H1 (cell line): Measurements from ENCODE around the gene BRD9. TPM values are rescaled to one million over a fixed set of nuclear protein-coding genes. Genes with fewer than 3 reads are reported as not detected.

Experiments used
- CTCF ChIA-PET: fragments of 300-600 bp; sonication (Branson Sonifier 250); formaldehyde crosslinking; loops from one replicate; lab custom pipeline; 2021; ENCODE audit not compliant: partially characterized antibody; lab: Charles Lee
- POLR2A ChIA-PET: fragments of 300-600 bp; sonication (Branson Sonifier 250); formaldehyde crosslinking; loops from one replicate; lab custom pipeline; 2021; ENCODE audit warnings: inconsistent platforms; ENCODE audit not compliant: partially characterized antibody; lab: Charles Lee
- DNase-seq, 2 experiments: peaks; one replicate each; pipeline versions ENCODE4 v3.0.0 to v3.0.0-alpha.2; 2010 to 2022; ENCODE audit warnings: low spot score in 2 of 2, low read depth in 1 of 2, mixed read lengths in 1 of 2
- FAIRE-seq: peaks from 2 replicates; lab custom pipeline; 2011; peaks lifted over from hg19 to GRCh38; lab: Jason Lieb, UNC
- H2AFZ ChIP-seq: 2 replicates; pipeline ENCODE4 v1.8.1; 2012; ENCODE audit warnings: low read length, inconsistent platforms
- H2AK5ac ChIP-seq: 2 replicates; pipeline ENCODE4 v1.6.1; 2013; ENCODE audit warnings: low read depth, low read length
- H2BK120ac ChIP-seq: replicated peaks from 2 replicates; pipeline ENCODE3; 2013; ENCODE audit warnings: low read depth, low read length, inconsistent platforms
- H2BK12ac ChIP-seq: 2 replicates; pipeline ENCODE4 v1.6.1; 2013; ENCODE audit warnings: low read depth, low read length
- H2BK15ac ChIP-seq: 2 replicates; pipeline ENCODE4 v1.6.1; 2013; ENCODE audit warnings: low read length
- H2BK20ac ChIP-seq: 2 replicates; pipeline ENCODE4 v1.6.1; 2013; ENCODE audit warnings: low read length
- H2BK5ac ChIP-seq: 2 replicates; pipeline ENCODE4 v1.6.1; 2013; ENCODE audit warnings: low read depth, low read length
- H3K14ac ChIP-seq: 2 replicates; pipeline ENCODE4 v1.6.1; 2013; ENCODE audit warnings: inconsistent platforms; ENCODE audit not compliant: insufficient read length
- H3K18ac ChIP-seq: 2 replicates; pipeline ENCODE4 v1.6.1; 2013; ENCODE audit warnings: low read length; ENCODE audit errors: extremely low read depth
- H3K23ac ChIP-seq: 2 replicates; pipeline ENCODE4 v1.6.1; 2013; ENCODE audit warnings: inconsistent platforms; ENCODE audit not compliant: insufficient read length
- H3K23me2 ChIP-seq: 2 replicates; pipeline ENCODE4 v1.6.1; 2013; ENCODE audit warnings: low read depth, low read length
- H3K27ac ChIP-seq: 2 replicates; pipeline ENCODE4 v1.6.1; 2011; ENCODE audit warnings: low read depth, low read length, inconsistent platforms
- H3K27me3 ChIP-seq, 4 experiments: replicated peaks in 1 of 4; 1 replicate in 1 of 4; 2 replicates in 3 of 4; pipeline versions ENCODE4 v1.6.1 to v1.8.1; 2011 to 2013; ENCODE audit warnings: low read length in 3 of 4, mild to moderate bottlenecking in 3 of 4, inconsistent platforms in 2 of 4, mixed read lengths in 2 of 4, moderate library complexity in 1 of 4; ENCODE audit not compliant: control insufficient read depth in 3 of 4, insufficient read depth in 3 of 4; ENCODE audit errors: extremely low read depth in 1 of 4
- H3K36me3 ChIP-seq, 4 experiments: 2 replicates each; pipeline versions ENCODE4 v1.6.1 to v1.8.1; 2011 to 2013; ENCODE audit warnings: mild to moderate bottlenecking in 4 of 4, low read length in 3 of 4, moderate library complexity in 2 of 4, control low read depth in 1 of 4, inconsistent platforms in 1 of 4; ENCODE audit not compliant: insufficient read depth in 4 of 4, control insufficient read depth in 2 of 4
- H3K4ac ChIP-seq: replicated peaks from 2 replicates; pipeline ENCODE3; 2013; ENCODE audit warnings: low read length, low read depth, mixed read lengths, inconsistent platforms; ENCODE audit not compliant: insufficient read length
- H3K4me1 ChIP-seq, 4 experiments: replicated peaks in 1 of 4; 1 replicate in 1 of 4; 2 replicates in 3 of 4; pipeline versions ENCODE4 v1.6.1 to v1.8.1; 2011 to 2013; ENCODE audit warnings: low read length in 3 of 4, inconsistent platforms in 2 of 4, mixed read lengths in 1 of 4; ENCODE audit not compliant: insufficient read depth in 4 of 4, control insufficient read depth in 3 of 4
- H3K4me2 ChIP-seq, 2 experiments: 2 replicates each; pipeline versions ENCODE4 v1.6.1 to v1.8.1; 2011 to 2013; ENCODE audit warnings: low read depth in 2 of 2, low read length in 2 of 2, control low read depth in 1 of 2, inconsistent platforms in 1 of 2, mild to moderate bottlenecking in 1 of 2; ENCODE audit not compliant: insufficient read depth in 1 of 2
- H3K4me3 ChIP-seq, 4 experiments: fragments of 200-600, 300-600 bp in 1 of 4; sonication (generic), shearing (Covaris generic), sonication (Bioruptor Twin) in 1 of 4; 2 replicates each; pipeline versions ENCODE4 v1.5.1 to v1.8.1; 2011 to 2016; ENCODE audit warnings: low read length in 4 of 4, low read depth in 3 of 4, control low read depth in 2 of 4, inconsistent platforms in 2 of 4, mild to moderate bottlenecking in 2 of 4, mixed read lengths in 1 of 4, moderate library complexity in 1 of 4; ENCODE audit not compliant: insufficient read depth in 2 of 4; ENCODE audit errors: extremely low read depth in 1 of 4
- H3K56ac ChIP-seq: replicated peaks from 2 replicates; pipeline ENCODE3; 2013; ENCODE audit warnings: low read depth, mild to moderate bottlenecking, mixed read lengths, low read length, inconsistent platforms; ENCODE audit not compliant: insufficient read length
- H3K79me1 ChIP-seq: 2 replicates; pipeline ENCODE4 v1.6.1; 2013; ENCODE audit warnings: low read depth, low read length, control low read depth
- H3K79me2 ChIP-seq, 2 experiments: 2 replicates each; pipeline versions ENCODE4 v1.6.1 to v1.8.1; 2012 to 2013; ENCODE audit warnings: low read length in 2 of 2, mild to moderate bottlenecking in 2 of 2, inconsistent platforms in 1 of 2; ENCODE audit not compliant: insufficient read depth in 2 of 2, control insufficient read depth in 1 of 2
- H3K9ac ChIP-seq, 4 experiments: replicated peaks in 1 of 4; 1 replicate in 1 of 4; 2 replicates in 3 of 4; pipeline versions ENCODE4 v1.6.1 to v1.8.1; 2011 to 2013; ENCODE audit warnings: low read depth in 3 of 4, low read length in 3 of 4, control low read depth in 2 of 4, mild to moderate bottlenecking in 2 of 4, moderate library complexity in 2 of 4, inconsistent platforms in 1 of 4; ENCODE audit errors: extremely low read depth in 1 of 4
- H3K9me3 ChIP-seq, 2 experiments: 2 replicates each; pipeline versions ENCODE4 v1.6.1 to v1.8.1; 2012 to 2013; ENCODE audit warnings: mild to moderate bottlenecking in 2 of 2, moderate library complexity in 2 of 2, control low read depth in 1 of 2, inconsistent platforms in 1 of 2, low read depth in 1 of 2, low read length in 1 of 2, mixed read lengths in 1 of 2; ENCODE audit not compliant: insufficient read depth in 2 of 2
- H4K20me1 ChIP-seq, 2 experiments: replicated peaks in 1 of 2; 2 replicates each; pipeline versions ENCODE3 to v1.8.1; 2011 to 2013; ENCODE audit warnings: inconsistent platforms in 2 of 2, low read length in 2 of 2, mild to moderate bottlenecking in 1 of 2; ENCODE audit not compliant: insufficient read depth in 2 of 2, control insufficient read depth in 1 of 2
- H4K5ac ChIP-seq: 2 replicates; pipeline ENCODE4 v1.6.1; 2013; ENCODE audit warnings: low read length, low read depth, mixed read lengths, inconsistent platforms; ENCODE audit not compliant: insufficient read length
- H4K8ac ChIP-seq: 2 replicates; pipeline ENCODE4 v1.8.0; 2013; ENCODE audit warnings: mild to moderate bottlenecking, moderate library complexity, low read length, inconsistent platforms; ENCODE audit not compliant: insufficient read depth; ENCODE audit errors: extremely low read depth
- H4K91ac ChIP-seq: replicated peaks from 2 replicates; pipeline ENCODE3; 2013; ENCODE audit warnings: low read length, mixed read lengths, inconsistent platforms; ENCODE audit not compliant: insufficient read length
- BRCA1 ChIP-seq: IDR thresholded peaks from 2 replicates; pipeline ENCODE4 v1.6.1; 2012; ENCODE audit warnings: low read depth, low read length, improper control_type of control experiment
- CBX8 ChIP-seq: fragments of 300-800, 300-1000 bp; sonication (generic); IDR thresholded peaks from 2 replicates; pipeline ENCODE4 v1.7.1; 2016; ENCODE audit warnings: low read depth, low read length, borderline replicate concordance
- CEBPB ChIP-seq: IDR thresholded peaks from 2 replicates; pipeline ENCODE4 v1.6.1; 2012; ENCODE audit warnings: low read depth, low read length
- CTBP2 ChIP-seq: IDR thresholded peaks from 2 replicates; pipeline ENCODE4 v1.7.0; 2011; ENCODE audit warnings: borderline replicate concordance, mild to moderate bottlenecking, moderate library complexity, mixed read lengths, low read length; ENCODE audit not compliant: insufficient read depth, insufficient read length
- HDAC6 ChIP-seq: IDR thresholded peaks from one replicate; pipeline ENCODE4 v1.7.1; 2012; ENCODE audit warnings: low read depth, mild to moderate bottlenecking, inconsistent platforms, low read length, moderate library complexity
- POLR2AphosphoS5 ChIP-seq: IDR thresholded peaks from 2 replicates; pipeline ENCODE4 v1.6.1; 2011; ENCODE audit warnings: low read depth, low read length
- TAF7 ChIP-seq: optimal IDR thresholded peaks from 2 replicates; pipeline ENCODE3; 2011; ENCODE audit warnings: low read depth, mild to moderate bottlenecking, inconsistent platforms, low read length, moderate library complexity, borderline replicate concordance
- WGBS, 2 experiments: shearing (Covaris generic) in 1 of 2; methylation state at CpG; one replicate each; pipeline versions ENCODE4 v1.1.6 to v1.1.7; 2013 to 2015; ENCODE audit warnings: low lambda C conversion rate in 2 of 2, mixed read lengths in 2 of 2, inconsistent platforms in 1 of 2, low coverage in 1 of 2, missing lambda C conversion rate in 1 of 2; ENCODE audit not compliant: insufficient replicate concordance in 2 of 2, insufficient coverage in 1 of 2, insufficient read length in 1 of 2; ENCODE audit errors: extremely low coverage in 1 of 2, missing lambda C conversion rate in 1 of 2; 5-methylcytosine and 5-hydroxymethylcytosine counted together
- polyA plus RNA-seq, 7 experiments: library from polyadenylated mRNA; depleted of rRNA in 3 of 7; stranded (reverse) in 5 of 7; unstranded in 2 of 7; fragments of >200 nt in 5 of 7; fragments of 200-250 nt in 2 of 7; gene quantifications; 1 replicate in 5 of 7; 2 replicates in 1 of 7; 4 replicates in 1 of 7; pipeline versions ENCODE4 v1.2.1 to v1.2.3, GENCODE V29; 2011 to 2013; ENCODE audit warnings: missing spikeins in 2 of 7, mixed read lengths in 2 of 7
- total RNA-seq: library from RNA; stranded (reverse); fragmentation: NEBNext Ultra II Directional; extraction: Animal tissue kit (Norgen Biotek cat#: 25700); gene quantifications from 2 replicates; pipeline ENCODE4 v1.2.1, GENCODE V29; 2021

The BRD9 gene
- total and polyA plus RNA-seq, 2 of the 8 experiments (the other 6 are each of a cell fraction or from before 2014, with no cell fraction given) = 9.3 to 49.4 TPM

GRCh38 chr5:859798-860296 lies 32.8 kb downstream of the BRD9 start:
- Histone ChIP-seq H3K79me1 (peaks cover 4% of the 10 kb centered on the region), H3K9me3 (no peaks in the 10 kb centered on the region), H2BK120ac (no peak overlapping the region), H2AK5ac (no peak overlapping the region), H4K5ac (no peak overlapping the region), H3K36me3 (peaks cover 8 to 21% (median 18%) of the 10 kb centered on the region in 4 experiments; a peak in 6 of 8 replicates), H4K91ac (no peak overlapping the region), H2BK5ac (no peak overlapping the region), H3K56ac (no peak overlapping the region), H3K9ac (no peak overlapping the region), H2BK15ac (no peak overlapping the region), H2BK20ac (no peak overlapping the region), H4K20me1 (peaks cover 6 to 34% of the 10 kb centered on the region in 2 experiments), H3K18ac (no peak overlapping the region), H3K27ac (no peak overlapping the region), H4K8ac (no peak overlapping the region), H2BK12ac (no peak overlapping the region), H3K23ac (no peak overlapping the region), H2AFZ (no peak overlapping the region), H3K4me3 (no peak overlapping the region), H3K23me2 (peaks cover 11% of the 10 kb centered on the region; the same call in 1 of the 2 replicates), H3K4ac (no peak overlapping the region), H3K27me3 (no peaks in the 10 kb centered on the region), H3K79me2 (no peaks in the 10 kb centered on the region), H3K14ac (no peak overlapping the region)
- WGBS, 2 experiments = 91% methylated on average over 10 of the region's 16 CpGs; no CpG with 5 or more reads in 1 of the 2 experiments
- CTCF ChIA-PET = interaction anchor here (0.9 to 3.3 kb wide), 3 partner anchors 9 to 191 kb away, joined by 3 to 12 read pairs (median 4); no protein-coding TSS in a partner anchor
- POLR2A ChIA-PET = interaction anchor here (0.9 to 2.1 kb wide), 3 partner anchors 10 to 30 kb away, joined by 3 to 20 read pairs (median 5); partner anchors contain the start of gene ZDHHC11
- FAIRE-seq = no peak
- no peak for DNase-seq
- TF ChIP-seq HDAC6 (no peak), TAF7 (no peak), BRCA1 (no peak), CEBPB (no peak), POLR2AphosphoS5 (no peak), CTBP2 (no peak), CBX8 (no peak)
- TF ChIP-seq, all 59 proteins: peak for 0
- Histone ChIP-seq H3K4me1 (no peaks in the 10 kb centered on the region), H3K4me2 (no peak overlapping the region)
